Smooth muscle cell of the brain vasculature (primary cell): ENCODE measurements around the gene FLNB.

Experiments used
- DNase-seq: peaks from one replicate; pipeline ENCODE4 v3.0.0-alpha.2; 2012; ENCODE audit warnings: low read depth, low spot score

Gene FLNB

DNA sequence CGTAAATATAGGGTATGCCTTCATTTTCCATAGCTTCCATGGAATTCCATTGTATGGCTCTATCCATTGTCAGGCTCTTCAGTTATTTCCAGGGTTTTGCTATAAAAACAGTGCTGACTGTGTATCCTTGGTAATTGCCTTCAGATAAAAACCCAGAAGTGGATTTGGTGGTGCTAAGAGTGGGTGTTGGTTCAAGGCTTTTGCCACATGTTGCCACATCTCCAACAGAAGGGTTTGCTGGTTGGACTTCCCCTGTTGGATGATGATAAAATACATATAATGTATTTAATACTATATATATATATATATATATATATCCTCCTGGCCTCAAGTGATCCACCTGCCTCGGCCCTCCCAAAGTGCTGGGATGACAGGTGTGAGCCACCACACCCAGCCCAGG, 97.8 kb downstream of the FLNB start:
- DNase-seq, result no peak

DNA sequence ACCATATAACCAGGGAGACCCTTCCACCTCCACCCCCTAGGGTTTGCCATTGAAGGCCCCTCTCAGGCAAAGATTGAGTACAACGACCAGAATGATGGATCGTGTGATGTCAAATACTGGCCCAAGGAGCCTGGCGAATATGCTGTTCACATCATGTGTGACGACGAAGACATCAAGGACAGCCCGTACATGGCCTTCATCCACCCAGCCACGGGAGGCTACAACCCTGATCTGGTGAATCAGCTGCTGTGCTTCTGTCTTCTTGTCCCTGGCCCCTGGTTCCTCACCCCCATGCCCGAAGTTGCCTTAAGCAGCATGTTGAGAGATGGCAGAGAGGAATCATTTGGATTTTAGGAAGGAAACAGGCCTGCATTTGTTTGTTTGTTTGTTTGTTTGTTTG, 98.4 kb downstream of the FLNB start:
- DNase-seq, result no peak

DNA sequence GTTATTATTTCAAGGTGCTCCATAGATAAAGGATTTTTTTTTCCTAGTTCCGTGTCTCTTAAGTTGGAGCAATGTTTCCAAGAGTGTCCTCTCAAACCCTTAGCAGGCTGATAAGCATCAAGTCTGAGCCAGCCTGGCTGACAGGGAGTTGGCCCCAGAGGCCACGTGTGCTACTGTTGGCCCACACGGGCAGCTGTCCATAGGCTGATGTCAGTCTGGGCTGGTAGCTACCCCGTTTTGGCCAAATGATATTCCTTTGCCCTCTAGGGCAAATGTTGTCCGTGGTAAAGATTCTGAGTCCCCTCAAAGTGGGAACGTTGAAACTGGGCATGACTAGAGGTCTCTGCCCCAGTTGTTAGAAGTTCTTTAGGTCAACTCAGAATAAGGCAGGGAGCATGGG, 99.4 kb downstream of the FLNB start:
- no peak for DNase-seq

DNA sequence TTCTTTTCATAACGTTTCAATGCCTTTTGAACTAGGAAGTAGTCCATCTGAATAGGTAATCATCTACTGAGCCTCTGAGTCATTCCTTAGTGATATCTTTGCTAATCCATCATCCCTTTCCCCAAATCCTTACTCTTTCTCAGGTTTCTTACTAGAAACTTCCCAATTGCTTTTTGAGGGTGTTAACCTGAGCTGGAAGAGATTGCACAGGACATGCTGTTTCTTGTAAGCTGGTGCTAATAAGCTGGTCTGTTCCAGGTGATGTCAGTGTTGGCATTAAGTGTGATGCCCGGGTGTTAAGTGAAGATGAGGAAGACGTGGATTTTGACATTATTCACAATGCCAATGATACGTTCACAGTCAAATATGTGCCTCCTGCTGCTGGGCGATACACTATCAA, 101.5 kb downstream of the FLNB start:
- no peak for DNase-seq

DNA sequence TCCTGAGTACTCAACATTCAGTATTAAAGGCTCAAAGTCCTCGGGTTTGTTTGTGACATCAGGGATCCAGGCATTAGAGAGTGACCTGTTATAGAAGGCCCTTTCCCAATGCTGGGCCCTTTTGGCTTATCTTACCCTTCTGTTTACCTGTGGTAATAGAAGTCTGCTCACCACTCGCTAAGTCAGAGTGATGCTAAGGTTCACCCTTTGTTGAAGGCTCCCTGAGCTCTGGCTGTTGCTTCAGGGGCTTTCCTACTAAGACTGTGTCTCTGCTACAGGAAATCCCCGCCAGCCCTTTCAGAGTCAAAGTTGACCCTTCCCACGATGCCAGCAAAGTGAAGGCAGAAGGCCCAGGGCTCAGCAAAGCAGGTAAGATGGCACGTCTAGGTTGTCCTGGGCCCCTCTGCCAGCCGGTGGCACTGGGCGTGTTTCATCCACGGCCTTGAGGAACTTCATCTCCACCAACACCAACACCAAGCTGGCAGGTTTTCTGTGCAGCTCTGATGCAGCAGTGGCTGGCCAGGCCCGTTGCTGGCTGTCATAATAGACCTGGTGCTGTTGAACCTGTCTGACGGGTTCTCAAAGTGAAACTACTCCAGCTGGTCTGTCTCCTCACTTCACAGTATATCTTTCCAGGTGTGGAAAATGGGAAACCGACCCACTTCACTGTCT, 103.4 kb downstream of the FLNB start:
- no peak for DNase-seq

DNA sequence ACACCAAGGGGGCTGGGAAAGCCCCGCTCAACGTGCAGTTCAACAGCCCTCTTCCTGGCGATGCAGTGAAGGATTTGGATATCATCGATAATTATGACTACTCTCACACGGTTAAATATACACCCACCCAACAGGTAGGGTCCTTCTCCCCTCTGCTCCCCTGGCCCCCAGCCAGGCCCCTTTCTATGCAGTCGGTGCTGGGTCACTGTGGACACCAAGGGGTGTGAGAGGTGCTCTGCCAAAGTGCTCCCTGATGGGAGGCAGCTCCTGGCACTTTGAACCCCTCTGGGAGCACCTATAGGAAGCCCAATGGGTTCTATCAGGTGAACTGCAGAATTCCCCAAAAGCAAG, 103.9 kb downstream of the FLNB start:
- no peak for DNase-seq

DNA sequence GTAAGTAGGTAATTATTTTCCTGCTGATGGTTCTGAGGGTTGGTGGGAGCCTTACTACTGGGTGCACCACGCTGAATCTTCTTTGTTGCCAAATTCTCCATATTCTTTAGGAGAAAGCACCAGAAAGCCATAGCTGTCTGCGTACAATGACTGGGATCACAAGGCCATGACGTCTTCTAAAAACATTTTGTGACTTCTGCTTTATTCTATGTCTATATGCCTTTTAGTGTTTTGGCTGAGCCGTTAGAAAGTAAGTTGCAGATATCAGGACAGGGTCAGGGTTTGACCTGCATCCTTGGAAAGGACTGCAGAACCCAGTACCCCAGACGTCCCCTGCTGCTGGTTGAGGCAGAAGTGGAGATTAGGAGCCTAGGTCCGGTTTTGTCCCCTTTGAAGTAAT, 107.0 kb downstream of the FLNB start:
- DNase-seq, result no peak

DNA sequence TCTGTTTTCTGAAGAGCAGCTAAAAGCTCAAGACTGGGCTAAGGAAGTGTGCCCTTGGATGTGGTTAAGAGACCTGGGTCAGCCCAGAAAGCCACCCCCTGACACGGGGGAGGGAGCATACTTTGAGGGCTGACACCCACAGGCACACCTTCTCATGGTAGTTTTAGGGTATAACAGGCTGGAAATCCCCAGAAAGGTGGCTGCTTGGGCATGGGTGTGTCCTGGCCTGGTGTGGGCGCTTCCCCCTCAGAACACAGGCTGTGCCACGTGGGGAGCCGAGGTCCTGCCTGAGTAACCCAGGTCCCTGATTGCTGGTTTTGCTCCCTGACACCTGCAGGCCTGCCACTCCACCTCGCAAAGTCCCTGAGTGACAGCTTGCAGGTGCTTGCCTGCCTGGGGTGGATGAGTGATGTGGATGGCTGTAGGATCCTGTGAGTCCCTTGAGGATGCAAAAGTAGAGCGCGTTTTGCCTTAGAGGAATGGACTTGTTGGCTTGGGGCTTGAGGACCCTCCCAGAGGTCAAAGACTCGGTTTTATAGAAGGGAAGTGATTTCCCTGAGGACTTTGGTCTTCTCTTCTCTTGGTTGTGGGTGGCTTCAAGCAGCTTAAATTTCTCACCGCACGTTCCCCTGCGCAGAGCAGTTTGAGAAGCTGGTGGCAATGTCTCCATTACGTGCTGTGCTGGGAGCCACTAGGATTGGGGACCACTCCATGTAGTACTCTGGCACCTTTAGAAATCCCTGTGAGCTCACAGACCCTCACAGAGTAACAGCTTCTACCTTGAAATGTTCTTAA, 108.1 kb downstream of the FLNB start:
- DNase-seq, result no peak

DNA sequence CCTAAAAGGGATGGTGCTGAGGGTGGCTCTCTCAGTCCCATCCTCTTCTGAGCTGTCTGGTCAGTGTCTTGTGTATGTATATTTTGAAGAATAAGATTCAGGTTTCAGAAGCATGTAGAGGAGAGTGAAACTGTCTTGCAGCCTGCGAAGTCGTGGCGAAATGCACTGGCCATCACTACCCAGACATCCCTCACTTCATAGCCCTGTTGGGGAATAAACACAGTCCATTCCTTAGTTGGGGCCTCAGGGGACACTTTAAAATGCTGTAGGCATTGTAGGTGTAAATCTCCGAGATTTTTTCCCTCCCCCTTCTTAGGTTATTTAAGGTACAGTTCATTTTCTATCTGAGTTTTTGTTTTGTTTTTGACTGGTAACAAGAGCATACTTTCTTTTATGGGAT, 108.8 kb downstream of the FLNB start:
- DNase-seq, result no peak

DNA sequence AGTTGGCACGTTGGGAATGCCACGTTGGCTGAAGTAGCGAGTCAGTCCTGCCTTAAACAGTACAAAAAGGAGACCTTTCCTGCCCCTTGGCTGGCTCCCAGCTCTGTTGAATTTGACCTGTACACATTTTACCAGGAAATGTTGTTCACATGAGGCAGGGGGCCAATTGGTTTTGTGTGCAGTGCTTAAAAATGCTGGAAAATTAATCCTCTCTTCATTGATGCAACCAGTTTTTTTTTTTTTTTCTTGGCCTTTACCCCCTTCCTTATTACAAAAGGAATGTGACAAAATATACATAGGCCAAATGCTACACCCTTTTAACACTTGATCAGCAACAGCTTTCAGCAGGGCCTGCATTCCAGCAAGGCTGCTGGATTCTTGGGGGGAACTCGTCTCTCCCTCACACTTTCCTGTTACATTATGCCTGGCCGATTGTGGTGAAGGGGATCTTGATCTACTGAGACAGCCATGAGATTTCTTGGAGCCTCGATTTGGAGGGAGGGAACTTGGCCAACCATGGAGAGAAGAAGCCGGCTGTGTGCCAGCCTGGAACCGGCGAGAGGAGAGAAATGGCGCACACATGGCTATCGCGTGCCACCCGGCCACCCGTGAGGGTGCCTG, 109.4 kb downstream of the FLNB start:
- DNase-seq, result peak; percentile 31

DNA sequence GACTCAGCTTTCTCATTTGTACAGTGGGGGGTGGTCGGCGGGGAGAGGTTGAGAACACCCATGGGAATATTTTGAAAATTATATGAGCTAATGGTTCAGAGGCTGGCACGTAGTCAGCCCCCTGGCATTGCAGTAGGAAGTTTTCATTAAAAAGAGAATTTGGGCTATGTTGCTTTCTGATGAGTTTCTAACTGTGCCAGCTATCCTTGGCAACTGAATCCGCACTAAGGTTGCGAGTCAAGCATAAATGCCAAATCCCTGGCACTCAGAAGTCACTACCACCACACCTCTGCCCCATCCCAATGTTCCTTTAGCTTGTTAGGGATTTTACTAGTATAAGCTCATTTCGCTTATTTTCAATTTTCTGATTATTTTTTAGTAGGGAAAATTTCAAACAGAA, 111.0 kb downstream of the FLNB start:
- DNase-seq, result no peak

DNA sequence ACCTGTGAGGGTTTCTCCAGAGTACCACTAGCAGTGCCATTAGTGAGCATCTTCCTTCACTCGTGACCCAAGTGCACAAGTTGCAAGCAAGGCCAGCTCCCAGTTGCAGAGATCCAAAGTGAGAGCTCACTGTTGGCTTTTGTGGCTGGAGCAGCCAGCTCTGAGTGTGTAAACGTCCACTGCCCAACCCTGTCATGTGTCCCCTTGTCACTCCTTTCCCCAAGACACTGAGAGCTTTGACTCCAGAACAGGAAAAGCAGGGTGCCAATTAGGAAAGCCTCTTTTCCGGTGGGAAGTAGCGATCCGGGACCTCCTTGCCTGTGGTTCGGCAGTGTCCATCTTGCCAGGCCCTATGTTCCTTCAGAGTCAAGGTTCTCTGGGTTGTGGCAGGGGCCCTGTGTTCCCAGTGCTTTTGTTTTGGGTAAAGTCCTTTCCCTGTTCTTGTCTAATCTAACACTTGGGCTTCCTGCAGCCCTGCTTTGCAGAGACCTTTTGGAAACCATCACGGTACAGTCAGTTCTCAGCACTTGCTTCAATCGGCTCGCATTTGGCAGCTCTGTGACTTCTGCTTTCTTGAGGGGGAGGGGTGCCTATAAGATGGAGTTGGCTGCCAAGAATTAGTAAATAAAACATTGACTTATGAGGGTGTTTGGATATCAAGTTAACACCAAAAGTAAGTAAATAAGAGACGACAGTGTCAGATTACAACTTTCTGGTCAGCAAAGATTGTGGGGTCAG, 112.0 kb downstream of the FLNB start:
- no peak for DNase-seq

DNA sequence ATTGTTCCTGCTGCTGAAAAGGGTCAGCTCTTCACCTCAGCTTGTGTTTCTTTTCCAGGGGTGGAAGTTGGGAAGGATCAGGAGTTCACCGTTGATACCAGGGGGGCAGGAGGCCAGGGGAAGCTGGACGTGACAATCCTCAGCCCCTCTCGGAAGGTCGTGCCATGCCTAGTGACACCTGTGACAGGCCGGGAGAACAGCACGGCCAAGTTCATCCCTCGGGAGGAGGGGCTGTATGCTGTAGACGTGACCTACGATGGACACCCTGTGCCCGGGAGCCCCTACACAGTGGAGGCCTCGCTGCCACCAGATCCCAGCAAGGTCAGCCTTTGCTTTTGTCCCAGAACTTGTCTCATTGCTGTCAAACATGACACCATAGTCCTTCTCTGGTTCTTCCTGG, 113.0 kb downstream of the FLNB start:
- DNase-seq, result no peak

DNA sequence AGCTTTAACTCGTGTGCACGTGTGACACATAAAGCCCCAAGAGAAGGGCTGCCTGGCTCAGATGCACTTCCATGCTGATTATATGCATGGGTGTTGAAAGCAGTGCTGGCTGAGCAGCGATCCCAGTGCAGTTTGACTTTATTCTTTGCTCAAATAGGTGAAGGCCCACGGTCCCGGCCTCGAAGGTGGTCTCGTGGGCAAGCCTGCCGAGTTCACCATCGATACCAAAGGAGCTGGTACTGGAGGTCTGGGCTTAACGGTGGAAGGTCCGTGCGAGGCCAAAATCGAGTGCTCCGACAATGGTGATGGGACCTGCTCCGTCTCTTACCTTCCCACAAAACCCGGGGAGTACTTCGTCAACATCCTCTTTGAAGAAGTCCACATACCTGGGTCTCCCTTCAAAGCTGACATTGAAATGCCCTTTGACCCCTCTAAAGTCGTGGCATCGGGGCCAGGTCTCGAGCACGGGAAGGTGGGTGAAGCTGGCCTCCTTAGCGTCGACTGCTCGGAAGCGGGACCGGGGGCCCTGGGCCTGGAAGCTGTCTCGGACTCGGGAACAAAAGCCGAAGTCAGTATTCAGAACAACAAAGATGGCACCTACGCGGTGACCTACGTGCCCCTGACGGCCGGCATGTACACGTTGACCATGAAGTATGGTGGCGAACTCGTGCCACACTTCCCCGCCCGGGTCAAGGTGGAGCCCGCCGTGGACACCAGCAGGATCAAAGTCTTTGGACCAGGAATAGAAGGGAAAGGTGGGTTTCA, 114.9 kb downstream of the FLNB start:
- DNase-seq, result no peak

DNA sequence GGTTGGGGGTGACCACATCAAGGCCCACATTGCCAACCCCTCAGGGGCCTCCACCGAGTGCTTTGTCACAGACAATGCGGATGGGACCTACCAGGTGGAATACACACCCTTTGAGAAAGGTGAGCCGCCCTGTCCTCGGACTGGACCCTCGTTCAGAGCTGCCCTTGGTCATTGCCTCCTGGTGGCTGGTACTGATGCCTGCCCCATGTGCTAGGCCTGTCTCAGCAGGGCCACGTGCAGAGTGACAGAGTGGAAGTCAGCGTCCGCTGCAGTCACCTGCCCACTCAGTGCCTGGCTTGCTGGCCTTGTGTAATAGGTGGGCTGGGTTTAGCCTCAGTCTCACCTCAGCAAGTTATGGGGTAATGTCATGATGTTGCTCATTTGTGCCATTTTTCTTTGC, 116.2 kb downstream of the FLNB start:
- no peak for DNase-seq

DNA sequence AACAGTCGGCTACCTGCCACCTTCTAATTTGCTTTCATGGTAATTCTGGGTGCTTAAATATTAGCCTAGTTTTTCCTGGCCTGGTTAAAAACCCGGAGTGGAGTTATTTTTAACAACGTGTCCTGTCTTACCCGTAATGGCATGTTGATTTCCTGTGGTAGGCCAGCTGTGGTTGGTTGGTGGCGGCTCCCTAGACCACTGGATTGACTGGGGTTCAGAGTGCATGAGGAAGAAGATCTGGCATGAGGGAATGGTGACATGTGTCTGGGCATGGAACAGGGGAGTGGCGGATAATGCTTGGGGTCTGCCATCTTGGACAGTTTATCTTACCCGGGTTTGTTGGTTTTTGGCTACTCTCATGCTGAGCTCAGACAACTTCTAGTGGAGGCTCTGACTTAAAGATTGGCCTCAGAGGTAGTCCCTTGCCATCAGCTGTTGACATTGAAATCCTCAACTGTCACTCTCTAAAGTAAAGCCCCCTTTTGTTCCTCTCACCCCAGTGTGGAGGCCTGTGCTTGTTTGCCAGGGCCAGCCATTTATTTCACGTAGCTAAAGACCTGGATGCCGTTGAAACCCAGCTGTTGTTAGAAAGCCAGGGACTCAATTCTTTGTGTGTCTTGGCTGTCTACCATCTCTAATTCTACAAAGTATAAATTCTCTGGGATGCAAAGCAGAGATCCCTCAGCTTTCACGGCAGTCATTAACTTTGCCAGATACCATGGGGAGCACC, 121.0 kb downstream of the FLNB start:
- DNase-seq, result no peak

DNA sequence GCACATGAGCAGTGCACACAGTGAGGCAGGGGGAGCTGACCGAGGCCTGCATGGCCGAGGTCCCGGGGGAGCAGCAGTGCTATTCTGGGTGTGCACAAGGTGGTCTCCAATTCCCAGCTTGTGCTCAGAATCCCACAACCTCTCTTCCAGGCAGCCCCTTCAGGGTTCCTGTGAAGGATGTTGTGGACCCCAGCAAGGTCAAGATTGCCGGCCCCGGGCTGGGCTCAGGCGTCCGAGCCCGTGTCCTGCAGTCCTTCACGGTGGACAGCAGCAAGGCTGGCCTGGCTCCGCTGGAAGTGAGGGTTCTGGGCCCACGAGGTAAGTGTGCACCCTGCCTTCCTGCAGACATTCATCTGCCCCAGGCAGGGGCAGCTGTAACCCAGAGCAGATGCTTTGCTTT, 122.4 kb downstream of the FLNB start:
- DNase-seq, result no peak

DNA sequence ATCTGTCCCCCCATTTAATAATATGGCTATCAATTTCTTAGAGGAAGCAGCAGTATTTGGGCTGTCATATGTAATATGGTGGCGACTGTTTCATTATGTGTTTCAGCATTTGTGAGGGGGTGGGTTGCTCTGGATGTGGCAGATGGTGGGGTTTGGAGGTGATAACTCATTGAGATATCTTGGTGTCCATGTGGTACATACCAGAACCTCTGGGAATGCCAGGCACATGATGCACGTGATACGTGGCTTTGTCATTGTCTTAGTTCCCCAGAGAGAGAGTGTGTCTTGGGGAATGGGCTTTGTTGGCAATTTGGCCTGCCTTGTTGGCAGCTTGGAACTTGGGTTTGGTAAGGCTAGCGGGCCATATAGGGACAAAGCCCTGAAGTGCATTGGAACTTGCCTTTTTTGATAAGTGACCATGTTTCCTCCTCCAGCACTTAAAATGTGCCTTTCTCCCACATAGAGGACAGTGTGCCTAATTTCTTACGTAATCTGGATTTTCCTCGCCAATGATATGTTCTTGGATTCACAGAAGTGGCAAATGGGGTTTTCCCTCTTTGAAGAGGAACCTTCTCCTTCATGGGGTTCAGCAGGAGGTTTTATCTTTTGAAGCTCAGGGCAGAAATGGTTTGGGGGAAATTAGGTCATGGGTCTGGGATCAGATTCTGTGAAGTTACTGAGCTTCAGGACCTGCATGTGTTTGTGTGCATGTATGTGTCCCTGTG, 123.0 kb downstream of the FLNB start:
- no peak for DNase-seq

DNA sequence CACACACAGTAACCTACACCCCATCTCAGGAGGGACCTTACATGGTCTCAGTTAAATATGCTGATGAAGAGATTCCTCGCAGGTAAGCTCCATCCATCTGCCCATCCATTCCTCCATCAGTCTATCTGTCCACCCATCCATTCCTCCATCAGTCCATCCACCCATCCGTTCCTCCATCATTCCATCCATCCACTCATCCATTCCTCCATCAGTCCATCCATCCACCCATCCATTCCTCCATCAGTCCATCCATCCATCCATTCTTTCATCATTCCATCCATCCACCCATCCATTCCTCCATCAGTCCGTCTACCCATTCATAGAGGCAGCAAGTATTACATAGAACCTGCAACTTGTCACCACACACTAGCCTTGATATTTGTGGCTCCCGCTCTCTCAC, 124.6 kb downstream of the FLNB start:
- no peak for DNase-seq

DNA sequence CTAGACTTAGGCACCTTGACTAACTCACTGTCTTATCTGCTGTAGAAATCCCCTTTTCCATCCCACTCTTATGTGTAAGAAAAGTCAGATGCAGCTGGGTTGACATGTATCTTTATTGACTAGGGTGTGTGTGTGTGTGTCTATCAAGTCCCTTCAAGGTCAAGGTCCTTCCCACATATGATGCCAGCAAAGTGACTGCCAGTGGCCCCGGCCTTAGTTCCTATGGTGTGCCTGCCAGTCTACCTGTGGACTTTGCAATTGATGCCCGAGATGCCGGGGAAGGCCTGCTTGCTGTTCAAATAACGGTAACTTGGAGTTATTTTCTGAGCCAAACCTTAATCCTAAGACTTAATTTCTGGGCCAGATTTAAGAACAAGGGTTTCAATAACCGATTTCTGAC, 126.2 kb downstream of the FLNB start:
- no peak for DNase-seq
